ENCODE measurements around the gene SHC1.
"Not testable (repeated sequence)": the region's sequence is repeated elsewhere in the genome, so short reads cannot be mapped to it uniquely, and the experiment has no call there.

Gene SHC1

GRCh38 chr1:154995301-154995983 is 24.9 kb upstream of the SHC1 start:
- peak in 1 of 3 experiments; percentile 9 for DNase-seq

- DNase-seq: no peak
These were observed 24.0 kb upstream of the SHC1 start for GRCh38 chr1:154994591-154994990.

- DNase-seq: no peak
These were observed 23.7 kb upstream of the SHC1 start for GRCh38 chr1:154994269-154994587.

GRCh38 chr1:154993572-154994268 is 23.2 kb upstream of the SHC1 start, which contains the start of gene LENEP:
Gene LENEP (plus strand): TSS chr1:154993586. CDS start chr1:154993608, 22 bp downstream.
- DNase-seq: peak in 1 of 3 experiments; percentile 34

GRCh38 chr1:154992721-154993571 is 22.4 kb upstream of the SHC1 start:
- peak in 1 of 3 experiments; percentile 35 for DNase-seq

GRCh38 chr1:154990276-154990675 is 19.7 kb upstream of the SHC1 start:
- DNase-seq: no peak

GRCh38 chr1:154989195-154989860 is 18.8 kb upstream of the SHC1 start:
- no peak for DNase-seq

- DNase-seq: no peak
These were observed 17.8 kb upstream of the SHC1 start for GRCh38 chr1:154988058-154988954.

GRCh38 chr1:154987326-154987725 is 16.8 kb upstream of the SHC1 start:
- DNase-seq: no peak

- DNase-seq: not testable (repeated sequence)
These were observed 16.2 kb upstream of the SHC1 start for GRCh38 chr1:154986736-154987135.

GRCh38 chr1:154983776-154984466 is 13.4 kb upstream of the SHC1 start:
- DNase-seq: peak in 2 of 3 experiments; percentile 25 to 39

- DNase-seq: peak; percentile 99 to 100 (median 100)
These were observed 12.5 kb upstream of the SHC1 start, which contains the start of gene FLAD1 for GRCh38 chr1:154982897-154983648. Gene FLAD1 (plus strand): TSS chr1:154983344. CDS start chr1:154983695, 351 bp downstream.

GRCh38 chr1:154982341-154982740 is 11.8 kb upstream of the SHC1 start:
- peak in 1 of 3 experiments; percentile 47 for DNase-seq

GRCh38 chr1:154978360-154978759 is 7.8 kb upstream of the SHC1 start:
- no peak for DNase-seq

GRCh38 chr1:154977762-154978161 is 7.2 kb upstream of the SHC1 start:
- DNase-seq: not testable (repeated sequence)

GRCh38 chr1:154975409-154976059 is 5.0 kb upstream of the SHC1 start:
- DNase-seq: peak; percentile 54 to 68 (median 60)

- DNase-seq: peak; percentile 98 to 99 (median 99)
These were observed 4.4 kb upstream of the SHC1 start for GRCh38 chr1:154974808-154975408.

- DNase-seq: peak; percentile 99 to 100 (median 100)
These were observed 3.7 kb upstream of the SHC1 start, which contains the start of gene CKS1B for GRCh38 chr1:154974102-154974807. Gene CKS1B (plus strand): TSS chr1:154974681. CDS start chr1:154974746, 65 bp downstream.

Data from NCI-H1417 (cell line).